Kidney (tissue), 14 donors: ENCODE measurements around the gene ANKRD60. TPM values are rescaled to one million over a fixed set of nuclear protein-coding genes. Genes with fewer than 3 reads are reported as not detected.

Experiments
- DNase-seq, 5 donors: peaks; one replicate each; pipeline ENCODE4 v3.0.0-alpha.2; 2013 to 2020
- FAIRE-seq: peaks from 2 replicates; lab custom pipeline; 2012; peaks lifted over from hg19 to GRCh38; lab: Jason Lieb, UNC
- H3K27ac ChIP-seq, 2 donors: one replicate each; pipeline ENCODE4 v1.7.0; 2013; ENCODE audit warnings: low read depth in 2 of 2, low read length in 2 of 2, inconsistent platforms in 1 of 2
- H3K27me3 ChIP-seq: one replicate; pipeline ENCODE4 v1.7.1; 2013; ENCODE audit warnings: low read length, inconsistent platforms; ENCODE audit not compliant: control insufficient read depth, insufficient read depth
- H3K36me3 ChIP-seq, 3 donors: one replicate each; pipeline versions ENCODE4 v1.7.0 to v1.7.1; 2013; ENCODE audit warnings: low read length in 3 of 3, control low read depth in 1 of 3, inconsistent platforms in 1 of 3; ENCODE audit not compliant: insufficient read depth in 3 of 3, control insufficient read depth in 2 of 3
- H3K4me1 ChIP-seq, 3 donors: one replicate each; pipeline versions ENCODE4 v1.7.0 to v1.7.1; 2013; ENCODE audit warnings: low read length in 3 of 3, inconsistent platforms in 1 of 3, low read depth in 1 of 3; ENCODE audit not compliant: control insufficient read depth in 2 of 3, insufficient read depth in 2 of 3
- H3K4me3 ChIP-seq, 3 donors: one replicate each; pipeline versions ENCODE4 v1.7.0 to v1.8.1; 2013; ENCODE audit warnings: low read length in 3 of 3, control low read depth in 1 of 3, inconsistent platforms in 1 of 3
- H3K9ac ChIP-seq, 3 donors: one replicate each; pipeline versions ENCODE4 v1.7.0 to v1.7.1; 2013; ENCODE audit warnings: low read length in 3 of 3, control low read depth in 1 of 3, inconsistent platforms in 1 of 3
- H3K9me3 ChIP-seq, 3 donors: one replicate each; pipeline versions ENCODE4 v1.7.0 to v1.7.1; 2013; ENCODE audit warnings: low read length in 3 of 3, control low read depth in 1 of 3, inconsistent platforms in 1 of 3; ENCODE audit not compliant: control insufficient read depth in 2 of 3, insufficient read depth in 1 of 3
- CTCF ChIP-seq: IDR thresholded peaks from 3 replicates; pipeline ENCODE4 v1.5.1; 2012; ENCODE audit warnings: mild to moderate bottlenecking, moderate library complexity, borderline replicate concordance; ENCODE audit not compliant: insufficient read depth; ENCODE audit errors: extremely low read depth
- intact Hi-C: fragments of 100-400 bp; cut with DNase I; formaldehyde crosslinking; loops from one replicate; pipeline ENCODE4 v1.11.1; 2022
- polyA plus RNA-seq: library from polyadenylated mRNA; stranded (reverse); fragments of 350-450 nt; fragmentation: Illumina TruSeq; extraction: RNeasy Lipid Tissue Mini Kit (QIAGEN cat#74804); gene quantifications from one replicate; pipeline ENCODE4 v1.2.3, GENCODE V29; 2014; ENCODE audit warnings: low read depth, low replicate concordance; ENCODE audit not compliant: insufficient read depth
- total RNA-seq: library from RNA; stranded (reverse); fragmentation: NEBNext Ultra II Directional; extraction: Animal tissue kit (Norgen Biotek cat#: 25700); gene quantifications from one replicate; pipeline ENCODE4 v1.2.1, GENCODE V29; 2021
- donor health status: control.
- donor health status: control.
- donor health status: control.
- donor health status: control.
- donor health status: control.
- donor health status: DM: yes; HTN: yes; CAD: no.
- donor health status: Normal renal cell carcinoma (clear cell type).

Gene ANKRD60
- total and polyA plus RNA-seq, 2 donors from 2014 or later = not detected

DNA sequence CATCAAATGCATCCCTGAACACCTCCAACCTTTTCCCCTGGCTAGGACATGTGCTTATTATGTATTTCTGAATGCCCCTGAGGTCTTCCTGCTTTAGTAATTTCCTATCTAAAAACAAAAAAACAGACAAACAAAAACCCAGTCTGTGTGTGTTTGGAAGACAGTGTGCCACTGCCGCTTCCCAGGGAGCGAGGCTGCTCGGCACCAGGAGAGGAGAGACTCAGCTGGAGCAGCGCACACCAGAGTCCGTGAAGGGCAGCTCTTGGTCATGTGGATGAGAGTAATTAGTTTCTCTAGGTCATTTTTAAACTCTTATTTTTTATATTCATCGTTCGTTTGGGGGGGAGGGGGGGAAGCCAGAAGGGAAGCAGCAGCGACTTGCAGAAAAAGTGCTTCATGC, 10.0 kb upstream of the ANKRD60 start:
- no peak for FAIRE-seq
- intact Hi-C loops = no loop called here
- H3K27ac ChIP-seq = no peak overlapping the region
- peaks cover 5 to 11% (median 8%) of the 10 kb centered on the region in 3 donors for H3K36me3 ChIP-seq
- no peaks in the 10 kb centered on the region for H3K9me3 ChIP-seq
- H3K9ac ChIP-seq = no peak overlapping the region
- TF ChIP-seq CTCF = no peak
- DNase-seq = no peak
- no peak overlapping the region for H3K4me3 ChIP-seq
- H3K4me1 ChIP-seq = peaks cover 0 to 3% (median 0%) of the 10 kb centered on the region in 3 donors
- H3K27me3 ChIP-seq = no peaks in the 10 kb centered on the region

- FAIRE-seq (no peak), DNase-seq (no peak)
- Histone ChIP-seq H3K27me3 (no peaks in the 10 kb centered on the region), H3K9me3 (no peaks in the 10 kb centered on the region), H3K9ac (no peak overlapping the region), H3K4me1 (peaks cover 0 to 3% (median 0%) of the 10 kb centered on the region in 3 donors), H3K27ac (no peak overlapping the region), H3K4me3 (no peak overlapping the region), H3K36me3 (peaks cover 0 to 4% (median 3%) of the 10 kb centered on the region in 3 donors)
- TF ChIP-seq CTCF = no peak
- intact Hi-C loops = no loop called here
Measured at GRCh38 chr20:58237318-58238132, 9.1 kb upstream of the ANKRD60 start.

- no peaks in the 10 kb centered on the region for H3K9me3 ChIP-seq
- intact Hi-C loops = no loop called here
- peak; percentile 81 to 86 (median 83) for DNase-seq
- peak overlapping the region; percentile 48 to 59 (median 49) for H3K4me3 ChIP-seq
- FAIRE-seq = no peak
- peak overlapping the region in 1 of 3 donors; percentile 3 for H3K9ac ChIP-seq
- no peaks in the 10 kb centered on the region for H3K27me3 ChIP-seq
- no peak overlapping the region for H3K27ac ChIP-seq
- TF ChIP-seq CTCF = peak; percentile 92
- H3K4me1 ChIP-seq = peaks cover 0 to 3% (median 0%) of the 10 kb centered on the region in 3 donors
- H3K36me3 ChIP-seq = peaks cover 0 to 4% (median 3%) of the 10 kb centered on the region in 3 donors
Measured at GRCh38 chr20:58236612-58237317, 8.3 kb upstream of the ANKRD60 start.
